H1 (cell line): ENCODE results near the gene SORD. TPM values are rescaled to one million over a fixed set of nuclear protein-coding genes. Genes with fewer than 3 reads are reported as not detected.

ENCODE experiments used
- CTCF ChIA-PET: fragments of 300-600 bp; sonication (Branson Sonifier 250); formaldehyde crosslinking; loops from one replicate; lab custom pipeline; 2021; ENCODE audit not compliant: partially characterized antibody; lab: Charles Lee
- POLR2A ChIA-PET: fragments of 300-600 bp; sonication (Branson Sonifier 250); formaldehyde crosslinking; loops from one replicate; lab custom pipeline; 2021; ENCODE audit warnings: inconsistent platforms; ENCODE audit not compliant: partially characterized antibody; lab: Charles Lee
- DNase-seq, 2 experiments: peaks; one replicate each; pipeline versions ENCODE4 v3.0.0 to v3.0.0-alpha.2; 2010 to 2022; ENCODE audit warnings: low spot score in 2 of 2, low read depth in 1 of 2, mixed read lengths in 1 of 2
- FAIRE-seq: peaks from 2 replicates; lab custom pipeline; 2011; peaks lifted over from hg19 to GRCh38; lab: Jason Lieb, UNC
- H2AFZ ChIP-seq: 2 replicates; pipeline ENCODE4 v1.8.1; 2012; ENCODE audit warnings: low read length, inconsistent platforms
- H2AK5ac ChIP-seq: 2 replicates; pipeline ENCODE4 v1.6.1; 2013; ENCODE audit warnings: low read depth, low read length
- H2BK120ac ChIP-seq: replicated peaks from 2 replicates; pipeline ENCODE3; 2013; ENCODE audit warnings: low read depth, low read length, inconsistent platforms
- H2BK12ac ChIP-seq: 2 replicates; pipeline ENCODE4 v1.6.1; 2013; ENCODE audit warnings: low read depth, low read length
- H2BK15ac ChIP-seq: 2 replicates; pipeline ENCODE4 v1.6.1; 2013; ENCODE audit warnings: low read length
- H2BK20ac ChIP-seq: 2 replicates; pipeline ENCODE4 v1.6.1; 2013; ENCODE audit warnings: low read length
- H2BK5ac ChIP-seq: 2 replicates; pipeline ENCODE4 v1.6.1; 2013; ENCODE audit warnings: low read depth, low read length
- H3K14ac ChIP-seq: 2 replicates; pipeline ENCODE4 v1.6.1; 2013; ENCODE audit warnings: inconsistent platforms; ENCODE audit not compliant: insufficient read length
- H3K18ac ChIP-seq: 2 replicates; pipeline ENCODE4 v1.6.1; 2013; ENCODE audit warnings: low read length; ENCODE audit errors: extremely low read depth
- H3K23ac ChIP-seq: 2 replicates; pipeline ENCODE4 v1.6.1; 2013; ENCODE audit warnings: inconsistent platforms; ENCODE audit not compliant: insufficient read length
- H3K23me2 ChIP-seq: 2 replicates; pipeline ENCODE4 v1.6.1; 2013; ENCODE audit warnings: low read depth, low read length
- H3K27ac ChIP-seq: 2 replicates; pipeline ENCODE4 v1.6.1; 2011; ENCODE audit warnings: low read depth, low read length, inconsistent platforms
- H3K27me3 ChIP-seq, 4 experiments: replicated peaks in 1 of 4; 1 replicate in 1 of 4; 2 replicates in 3 of 4; pipeline versions ENCODE4 v1.6.1 to v1.8.1; 2011 to 2013; ENCODE audit warnings: low read length in 3 of 4, mild to moderate bottlenecking in 3 of 4, inconsistent platforms in 2 of 4, mixed read lengths in 2 of 4, moderate library complexity in 1 of 4; ENCODE audit not compliant: control insufficient read depth in 3 of 4, insufficient read depth in 3 of 4; ENCODE audit errors: extremely low read depth in 1 of 4
- H3K36me3 ChIP-seq, 4 experiments: 2 replicates each; pipeline versions ENCODE4 v1.6.1 to v1.8.1; 2011 to 2013; ENCODE audit warnings: mild to moderate bottlenecking in 4 of 4, low read length in 3 of 4, moderate library complexity in 2 of 4, control low read depth in 1 of 4, inconsistent platforms in 1 of 4; ENCODE audit not compliant: insufficient read depth in 4 of 4, control insufficient read depth in 2 of 4
- H3K4ac ChIP-seq: replicated peaks from 2 replicates; pipeline ENCODE3; 2013; ENCODE audit warnings: low read length, low read depth, mixed read lengths, inconsistent platforms; ENCODE audit not compliant: insufficient read length
- H3K4me1 ChIP-seq, 4 experiments: replicated peaks in 1 of 4; 1 replicate in 1 of 4; 2 replicates in 3 of 4; pipeline versions ENCODE4 v1.6.1 to v1.8.1; 2011 to 2013; ENCODE audit warnings: low read length in 3 of 4, inconsistent platforms in 2 of 4, mixed read lengths in 1 of 4; ENCODE audit not compliant: insufficient read depth in 4 of 4, control insufficient read depth in 3 of 4
- H3K4me2 ChIP-seq, 2 experiments: 2 replicates each; pipeline versions ENCODE4 v1.6.1 to v1.8.1; 2011 to 2013; ENCODE audit warnings: low read depth in 2 of 2, low read length in 2 of 2, control low read depth in 1 of 2, inconsistent platforms in 1 of 2, mild to moderate bottlenecking in 1 of 2; ENCODE audit not compliant: insufficient read depth in 1 of 2
- H3K4me3 ChIP-seq, 4 experiments: fragments of 200-600, 300-600 bp in 1 of 4; sonication (generic), shearing (Covaris generic), sonication (Bioruptor Twin) in 1 of 4; 2 replicates each; pipeline versions ENCODE4 v1.5.1 to v1.8.1; 2011 to 2016; ENCODE audit warnings: low read length in 4 of 4, low read depth in 3 of 4, control low read depth in 2 of 4, inconsistent platforms in 2 of 4, mild to moderate bottlenecking in 2 of 4, mixed read lengths in 1 of 4, moderate library complexity in 1 of 4; ENCODE audit not compliant: insufficient read depth in 2 of 4; ENCODE audit errors: extremely low read depth in 1 of 4
- H3K56ac ChIP-seq: replicated peaks from 2 replicates; pipeline ENCODE3; 2013; ENCODE audit warnings: low read depth, mild to moderate bottlenecking, mixed read lengths, low read length, inconsistent platforms; ENCODE audit not compliant: insufficient read length
- H3K79me1 ChIP-seq: 2 replicates; pipeline ENCODE4 v1.6.1; 2013; ENCODE audit warnings: low read depth, low read length, control low read depth
- H3K79me2 ChIP-seq, 2 experiments: 2 replicates each; pipeline versions ENCODE4 v1.6.1 to v1.8.1; 2012 to 2013; ENCODE audit warnings: low read length in 2 of 2, mild to moderate bottlenecking in 2 of 2, inconsistent platforms in 1 of 2; ENCODE audit not compliant: insufficient read depth in 2 of 2, control insufficient read depth in 1 of 2
- H3K9ac ChIP-seq, 4 experiments: replicated peaks in 1 of 4; 1 replicate in 1 of 4; 2 replicates in 3 of 4; pipeline versions ENCODE4 v1.6.1 to v1.8.1; 2011 to 2013; ENCODE audit warnings: low read depth in 3 of 4, low read length in 3 of 4, control low read depth in 2 of 4, mild to moderate bottlenecking in 2 of 4, moderate library complexity in 2 of 4, inconsistent platforms in 1 of 4; ENCODE audit errors: extremely low read depth in 1 of 4
- H3K9me3 ChIP-seq, 2 experiments: 2 replicates each; pipeline versions ENCODE4 v1.6.1 to v1.8.1; 2012 to 2013; ENCODE audit warnings: mild to moderate bottlenecking in 2 of 2, moderate library complexity in 2 of 2, control low read depth in 1 of 2, inconsistent platforms in 1 of 2, low read depth in 1 of 2, low read length in 1 of 2, mixed read lengths in 1 of 2; ENCODE audit not compliant: insufficient read depth in 2 of 2
- H4K20me1 ChIP-seq, 2 experiments: replicated peaks in 1 of 2; 2 replicates each; pipeline versions ENCODE3 to v1.8.1; 2011 to 2013; ENCODE audit warnings: inconsistent platforms in 2 of 2, low read length in 2 of 2, mild to moderate bottlenecking in 1 of 2; ENCODE audit not compliant: insufficient read depth in 2 of 2, control insufficient read depth in 1 of 2
- H4K5ac ChIP-seq: 2 replicates; pipeline ENCODE4 v1.6.1; 2013; ENCODE audit warnings: low read length, low read depth, mixed read lengths, inconsistent platforms; ENCODE audit not compliant: insufficient read length
- H4K8ac ChIP-seq: 2 replicates; pipeline ENCODE4 v1.8.0; 2013; ENCODE audit warnings: mild to moderate bottlenecking, moderate library complexity, low read length, inconsistent platforms; ENCODE audit not compliant: insufficient read depth; ENCODE audit errors: extremely low read depth
- H4K91ac ChIP-seq: replicated peaks from 2 replicates; pipeline ENCODE3; 2013; ENCODE audit warnings: low read length, mixed read lengths, inconsistent platforms; ENCODE audit not compliant: insufficient read length
- ATF3 ChIP-seq: IDR thresholded peaks from 2 replicates; pipeline ENCODE4 v1.6.1; 2011; ENCODE audit warnings: low read depth, mild to moderate bottlenecking, low read length; ENCODE audit not compliant: insufficient read depth
- BCL11A ChIP-seq, 2 experiments: IDR thresholded peaks; one replicate each; pipeline ENCODE4 v1.6.1; 2011; ENCODE audit warnings: low read depth in 2 of 2, low read length in 2 of 2, mild to moderate bottlenecking in 2 of 2
- CBX8 ChIP-seq: fragments of 300-800, 300-1000 bp; sonication (generic); IDR thresholded peaks from 2 replicates; pipeline ENCODE4 v1.7.1; 2016; ENCODE audit warnings: low read depth, low read length, borderline replicate concordance
- CHD2 ChIP-seq: IDR thresholded peaks from 2 replicates; pipeline ENCODE4 v1.6.1; 2012; ENCODE audit warnings: low read length, improper control_type of control experiment
- EZH2 ChIP-seq: fragments of 200-600 bp; sonication (generic); IDR thresholded peaks from 2 replicates; pipeline ENCODE4 v1.7.1; 2012; ENCODE audit warnings: low read depth, mild to moderate bottlenecking, moderate library complexity, low read length, inconsistent platforms; ENCODE audit not compliant: severe bottlenecking
- JUN ChIP-seq: IDR thresholded peaks from 2 replicates; pipeline ENCODE4 v1.6.1; 2011; ENCODE audit warnings: low read depth, mild to moderate bottlenecking, improper control_type of control experiment, low read length
- KDM4A ChIP-seq: IDR thresholded peaks from one replicate; pipeline ENCODE4 v1.7.1; 2012; ENCODE audit warnings: low read depth, mild to moderate bottlenecking, moderate library complexity, low read length, inconsistent platforms; ENCODE audit not compliant: severe bottlenecking
- RNF2 ChIP-seq: fragments of 200-900, 300-1000 bp; sonication (generic); IDR thresholded peaks from 2 replicates; pipeline ENCODE4 v1.7.1; 2016; ENCODE audit warnings: borderline replicate concordance, low read depth, mild to moderate bottlenecking, antibody characterized with exemption, low read length; ENCODE audit not compliant: poor library complexity, severe bottlenecking; ENCODE audit errors: missing control alignments
- RXRA ChIP-seq: IDR thresholded peaks from 2 replicates; pipeline ENCODE4 v1.6.1; 2011; ENCODE audit warnings: low read depth, mild to moderate bottlenecking, low read length, moderate library complexity; ENCODE audit not compliant: insufficient read depth
- WGBS, 2 experiments: shearing (Covaris generic) in 1 of 2; methylation state at CpG; one replicate each; pipeline versions ENCODE4 v1.1.6 to v1.1.7; 2013 to 2015; ENCODE audit warnings: low lambda C conversion rate in 2 of 2, mixed read lengths in 2 of 2, inconsistent platforms in 1 of 2, low coverage in 1 of 2, missing lambda C conversion rate in 1 of 2; ENCODE audit not compliant: insufficient replicate concordance in 2 of 2, insufficient coverage in 1 of 2, insufficient read length in 1 of 2; ENCODE audit errors: extremely low coverage in 1 of 2, missing lambda C conversion rate in 1 of 2; 5-methylcytosine and 5-hydroxymethylcytosine counted together
- polyA plus RNA-seq, 7 experiments: library from polyadenylated mRNA; depleted of rRNA in 3 of 7; stranded (reverse) in 5 of 7; unstranded in 2 of 7; fragments of >200 nt in 5 of 7; fragments of 200-250 nt in 2 of 7; gene quantifications; 1 replicate in 5 of 7; 2 replicates in 1 of 7; 4 replicates in 1 of 7; pipeline versions ENCODE4 v1.2.1 to v1.2.3, GENCODE V29; 2011 to 2013; ENCODE audit warnings: missing spikeins in 2 of 7, mixed read lengths in 2 of 7
- total RNA-seq: library from RNA; stranded (reverse); fragmentation: NEBNext Ultra II Directional; extraction: Animal tissue kit (Norgen Biotek cat#: 25700); gene quantifications from 2 replicates; pipeline ENCODE4 v1.2.1, GENCODE V29; 2021
- TF ChIP-seq, protein P1 (sequence below), 3 experiments: IDR thresholded peaks; 1 replicate in 2 of 3; 2 replicates in 1 of 3; pipeline versions ENCODE4 v1.5.1 to v1.6.1; 2011; ENCODE audit warnings: low read length in 3 of 3, mild to moderate bottlenecking in 3 of 3, inconsistent platforms in 2 of 3, low read depth in 1 of 3, moderate library complexity in 1 of 3; ENCODE audit not compliant: insufficient read depth in 1 of 3; ENCODE audit errors: control extremely low read depth in 1 of 3

The SORD gene
- total and polyA plus RNA-seq, 2 of the 8 experiments (the other 6 are each of a cell fraction or from before 2014, with no cell fraction given) = 52.6 to 75.8 TPM

DNA sequence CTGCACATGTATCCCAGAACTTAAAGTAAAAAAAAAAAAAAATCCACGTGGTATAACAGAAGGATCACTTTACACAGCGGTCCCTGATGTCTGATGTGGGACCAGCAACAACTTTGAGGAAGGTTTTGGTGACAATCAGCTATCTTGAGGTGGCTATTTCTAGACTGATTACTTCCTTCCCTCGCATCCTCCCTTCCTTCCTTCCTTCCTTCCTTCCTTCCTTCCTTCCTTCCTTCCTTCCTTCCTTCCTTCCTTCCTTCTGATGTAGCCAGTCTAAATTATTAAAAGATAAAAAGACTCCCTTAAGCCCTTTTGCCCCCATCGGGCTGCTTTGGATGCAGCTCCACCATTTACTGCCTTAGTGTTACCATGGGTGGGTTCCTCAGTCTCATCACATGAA is 14.9 kb downstream of the SORD start:
- Histone ChIP-seq H3K36me3 (no peaks in the 10 kb centered on the region; a peak in 2 of 8 replicates), H3K23me2 (no peaks in the 10 kb centered on the region), H4K20me1 (peaks cover 0 to 1% of the 10 kb centered on the region in 2 experiments), H3K79me2 (no peaks in the 10 kb centered on the region), H3K18ac (no peak overlapping the region), H3K14ac (no peak overlapping the region), H4K5ac (no peak overlapping the region), H2BK12ac (no peak overlapping the region), H3K4me2 (no peak overlapping the region), H3K4me3 (no peak overlapping the region), H4K8ac (no peak overlapping the region), H2BK20ac (no peak overlapping the region), H2BK5ac (no peak overlapping the region), H3K27me3 (no peaks in the 10 kb centered on the region), H3K23ac (no peak overlapping the region), H2BK120ac (no peak overlapping the region), H3K27ac (no peak overlapping the region), H3K9ac (no peak overlapping the region), H3K56ac (no peak overlapping the region), H2AK5ac (no peak overlapping the region), H3K4me1 (no peaks in the 10 kb centered on the region), H3K79me1 (no peaks in the 10 kb centered on the region), H3K4ac (no peak overlapping the region), H2AFZ (no peak overlapping the region), H2BK15ac (no peak overlapping the region), H3K9me3 (no peaks in the 10 kb centered on the region), H4K91ac (no peak overlapping the region)
- WGBS, 2 experiments = 92% methylated on average over 4 of the region's 4 CpGs; no CpG with 5 or more reads in 1 of the 2 experiments
- no peak for FAIRE-seq
- DNase-seq = no peak
- ChIA-PET CTCF (interaction anchor here (0.6 to 5.4 kb wide), 7 partner anchors 10 to 185 kb away, joined by 3 to 36 read pairs (median 4); no protein-coding TSS in a partner anchor), POLR2A (no interaction called here)
- TF ChIP-seq, protein P1, sequence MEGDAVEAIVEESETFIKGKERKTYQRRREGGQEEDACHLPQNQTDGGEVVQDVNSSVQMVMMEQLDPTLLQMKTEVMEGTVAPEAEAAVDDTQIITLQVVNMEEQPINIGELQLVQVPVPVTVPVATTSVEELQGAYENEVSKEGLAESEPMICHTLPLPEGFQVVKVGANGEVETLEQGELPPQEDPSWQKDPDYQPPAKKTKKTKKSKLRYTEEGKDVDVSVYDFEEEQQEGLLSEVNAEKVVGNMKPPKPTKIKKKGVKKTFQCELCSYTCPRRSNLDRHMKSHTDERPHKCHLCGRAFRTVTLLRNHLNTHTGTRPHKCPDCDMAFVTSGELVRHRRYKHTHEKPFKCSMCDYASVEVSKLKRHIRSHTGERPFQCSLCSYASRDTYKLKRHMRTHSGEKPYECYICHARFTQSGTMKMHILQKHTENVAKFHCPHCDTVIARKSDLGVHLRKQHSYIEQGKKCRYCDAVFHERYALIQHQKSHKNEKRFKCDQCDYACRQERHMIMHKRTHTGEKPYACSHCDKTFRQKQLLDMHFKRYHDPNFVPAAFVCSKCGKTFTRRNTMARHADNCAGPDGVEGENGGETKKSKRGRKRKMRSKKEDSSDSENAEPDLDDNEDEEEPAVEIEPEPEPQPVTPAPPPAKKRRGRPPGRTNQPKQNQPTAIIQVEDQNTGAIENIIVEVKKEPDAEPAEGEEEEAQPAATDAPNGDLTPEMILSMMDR (IDR thresholded peaks at IDR 0.05; ENCODE audit: control extremely low read depth in 1 of 3, insufficient read depth in 1 of 3, low read depth in 1 of 3, low read length in 3 of 3) = no peak
- no peak for TF ChIP-seq JUN
- no peak for TF ChIP-seq RXRA
- TF ChIP-seq BCL11A (IDR thresholded peaks at IDR 0.05; ENCODE audit: low read depth in 2 of 2, low read length in 2 of 2) = no peak
- no peak for TF ChIP-seq EZH2
- no peak for TF ChIP-seq CBX8
- TF ChIP-seq ATF3 = no peak
- no peak for TF ChIP-seq KDM4A
- no peak for TF ChIP-seq CHD2
- TF ChIP-seq RNF2 = no peak
